Ureter (tissue), 1 donor: ENCODE data around the gene RSPH10B. TPM values are rescaled to one million over a fixed set of nuclear protein-coding genes. Genes with fewer than 3 reads are reported as not detected.
"Not testable (repeated sequence)": the region's sequence is repeated elsewhere in the genome, so short reads cannot be mapped to it uniquely, and the experiment has no call there.

Experiments
- DNase-seq: peaks from one replicate; pipeline ENCODE4 v3.0.0-alpha.2; 2020; ENCODE audit warnings: low spot score
- total RNA-seq: library from RNA; stranded (reverse); gene quantifications from one replicate; pipeline ENCODE4 v1.2.4, GENCODE V29; 2023
- donor health status: DM: yes; HTN: yes; CAD: no.

The RSPH10B gene
- total RNA-seq, 1 donor from 2014 or later = 0.44 TPM

- not testable (repeated sequence) for DNase-seq
These were observed 44.1 kb downstream of the RSPH10B start for GRCh38 chr7:5926263-5926870.

GRCh38 chr7:5924630-5925029 is 45.9 kb downstream of the RSPH10B start:
- not testable (repeated sequence) for DNase-seq

- DNase-seq = not testable (repeated sequence)
These were observed 46.3 kb downstream of the RSPH10B start for GRCh38 chr7:5924180-5924579.

- DNase-seq = not testable (repeated sequence)
These were observed 54.0 kb downstream of the RSPH10B start for GRCh38 chr7:5916529-5916928.

GRCh38 chr7:5908835-5909234 is 61.7 kb downstream of the RSPH10B start:
- not testable (repeated sequence) for DNase-seq

GRCh38 chr7:5904726-5905125 is 65.8 kb downstream of the RSPH10B start:
- DNase-seq = not testable (repeated sequence)

GRCh38 chr7:5903002-5903401 is 67.5 kb downstream of the RSPH10B start:
- DNase-seq = not testable (repeated sequence)

- peak; percentile 77 for DNase-seq
These were observed 71.8 kb downstream of the RSPH10B start, which contains the start of gene CCZ1 for GRCh38 chr7:5898480-5899224. Gene CCZ1 (plus strand): TSS chr7:5898733. CDS start chr7:5898800, 67 bp downstream.

- DNase-seq = not testable (repeated sequence)
These were observed 73.0 kb downstream of the RSPH10B start for GRCh38 chr7:5897369-5897919.

GRCh38 chr7:5892498-5892897 is 78.0 kb downstream of the RSPH10B start:
- DNase-seq = no peak

- not testable (repeated sequence) for DNase-seq
These were observed 80.2 kb downstream of the RSPH10B start for GRCh38 chr7:5890244-5890643.

GRCh38 chr7:5888021-5888420 is 82.5 kb downstream of the RSPH10B start:
- not testable (repeated sequence) for DNase-seq

GRCh38 chr7:5884431-5884830 is 86.1 kb downstream of the RSPH10B start:
- DNase-seq = not testable (repeated sequence)

- DNase-seq = not testable (repeated sequence)
These were observed 90.4 kb downstream of the RSPH10B start for GRCh38 chr7:5880106-5880505.

GRCh38 chr7:5879591-5879990 is 90.9 kb downstream of the RSPH10B start:
- not testable (repeated sequence) for DNase-seq

Other genes with a start within 250 kb of the RSPH10B start
- gene RNF216, start 189.0 kb downstream of the RSPH10B start, total RNA-seq = 40.8 TPM
- 0.60 TPM for gene OCM, start 89.9 kb downstream of the RSPH10B start, total RNA-seq
- 85.2 TPM for gene CCZ1, start 72.0 kb downstream of the RSPH10B start, total RNA-seq
- 16.4 TPM for gene PMS2, start 38.4 kb upstream of the RSPH10B start, total RNA-seq
- 36.7 TPM for gene AIMP2, start 38.6 kb upstream of the RSPH10B start, total RNA-seq
- not detected for gene ANKRD61, start 60.7 kb upstream of the RSPH10B start, total RNA-seq
- 68.0 TPM for gene EIF2AK1, start 88.5 kb upstream of the RSPH10B start, total RNA-seq
- 14.4 TPM for gene USP42, start 134.3 kb upstream of the RSPH10B start, total RNA-seq